K562 (cell line): ENCODE data around the gene CNPPD1. TPM values are rescaled to one million over a fixed set of nuclear protein-coding genes. Genes with fewer than 3 reads are reported as not detected.

Source experiments
- CBFB ChIP-seq: sonication (generic); formaldehyde crosslinking; IDR thresholded peaks from 2 replicates; pipeline ENCODE4 v1.4.0; 2020; ENCODE audit warnings: mild to moderate bottlenecking, missing genetic modification reagents
- CREB3L1 ChIP-seq: fragments of 450-650 bp; IDR thresholded peaks from 2 replicates; pipeline ENCODE4 v1.6.1; 2014; ENCODE audit warnings: low read depth, mild to moderate bottlenecking, moderate library complexity, borderline replicate concordance
- ERF ChIP-seq: fragments of 450-650 bp; formaldehyde crosslinking; IDR thresholded peaks from 2 replicates; pipeline ENCODE4 v1.4.0; 2020; ENCODE audit warnings: mild to moderate bottlenecking, mixed read lengths
- FOXJ2 ChIP-seq: fragments of 200-800 bp; sonication (Bioruptor generic); IDR thresholded peaks from 2 replicates; pipeline ENCODE4 v1.6.1; 2016; ENCODE audit warnings: missing genetic modification characterization, missing compliant biosample characterization
- HCFC1 ChIP-seq: IDR thresholded peaks from 2 replicates; pipeline ENCODE4 v1.6.1; 2012; ENCODE audit warnings: low read depth, low read length, improper control_type of control experiment
- MAZ ChIP-seq, 2 experiments: fragments of 450-650 bp in 1 of 2; sonication (generic) in 1 of 2; formaldehyde crosslinking; IDR thresholded peaks in 1 of 2; conservative IDR thresholded peaks in 1 of 2; 2 replicates each; pipeline versions ENCODE4 v1.4.0 to v1.5.0; 2020; ENCODE audit warnings: mild to moderate bottlenecking in 1 of 2, missing genetic modification reagents in 1 of 2
- MNT ChIP-seq, 2 experiments: fragments of 450-650 bp; conservative IDR thresholded peaks; 2 replicates each; pipeline ENCODE4 v1.6.1; 2017; ENCODE audit warnings: mild to moderate bottlenecking in 2 of 2, moderate library complexity in 2 of 2
- NCOR1 ChIP-seq: fragments of 450-650 bp; IDR thresholded peaks from 2 replicates; pipeline ENCODE4 v1.6.1; 2016; ENCODE audit warnings: mild to moderate bottlenecking, moderate library complexity
- NFE2 ChIP-seq: IDR thresholded peaks from 2 replicates; pipeline ENCODE4 v1.6.1; 2014; ENCODE audit warnings: antibody characterized with exemption, low read depth
- NRF1 ChIP-seq, 2 experiments: fragments of 450-650 bp; IDR thresholded peaks in 1 of 2; conservative IDR thresholded peaks in 1 of 2; 2 replicates each; pipeline ENCODE4 v1.6.1; 2014; ENCODE audit warnings: mild to moderate bottlenecking in 2 of 2
- POLR2AphosphoS5 ChIP-seq: IDR thresholded peaks from 2 replicates; pipeline ENCODE4 v1.6.1; 2011; ENCODE audit warnings: mild to moderate bottlenecking, low read depth, low read length, moderate library complexity; ENCODE audit not compliant: control insufficient read depth, insufficient read depth
- RBFOX2 ChIP-seq: fragments of 200-400 bp; formaldehyde crosslinking; IDR thresholded peaks from 2 replicates; pipeline ENCODE4 v1.6.1; 2017; ENCODE audit warnings: low read depth, mild to moderate bottlenecking, low read length, moderate library complexity
- TRIM28 ChIP-seq: fragments of 450-650 bp; IDR thresholded peaks from 2 replicates; pipeline ENCODE4 v1.6.1; 2017
- ZSCAN32 ChIP-seq: fragments of 450-650 bp; formaldehyde crosslinking; IDR thresholded peaks from 2 replicates; pipeline ENCODE4 v1.4.0; 2020; ENCODE audit warnings: mild to moderate bottlenecking, moderate library complexity
- polyA plus RNA-seq, 8 experiments: library from polyadenylated mRNA; depleted of rRNA in 4 of 8; stranded (reverse) in 5 of 8; unstranded in 3 of 8; fragments of >200 nt; fragmentation: Nextera tagmentation in 2 of 8; fragmentation: Illumina TruSeq in 1 of 8; extraction: Ambion mirVana in 2 of 8; extraction: Trizol in 1 of 8; gene quantifications; 2 replicates each; pipeline versions ENCODE4 v1.2.1 to v1.2.3, GENCODE V29; 2011 to 2014; ENCODE audit warnings: inconsistent platforms in 1 of 8, missing spikeins in 1 of 8
- total RNA-seq, 7 experiments: library from RNA; depleted of rRNA in 6 of 7; stranded (reverse); fragments of >200 nt in 6 of 7; fragmentation: Illumina TruSeq in 2 of 7; extraction: Trizol in 2 of 7; gene quantifications; 2 replicates each; pipeline versions ENCODE4 v1.2.1 to v1.2.3, GENCODE V29; 2011 to 2021; ENCODE audit warnings: low replicate concordance in 1 of 7
- TF ChIP-seq, protein P1 (sequence below), 2 experiments: IDR thresholded peaks; 2 replicates each; pipeline ENCODE4 v1.6.1; 2011; ENCODE audit warnings: borderline replicate concordance in 1 of 2, control low read depth in 1 of 2, low read depth in 1 of 2, low read length in 1 of 2, mild to moderate bottlenecking in 1 of 2, mixed read lengths in 1 of 2, moderate library complexity in 1 of 2; ENCODE audit not compliant: insufficient read depth in 1 of 2, insufficient read length in 1 of 2, poor library complexity in 1 of 2, severe bottlenecking in 1 of 2; ENCODE audit errors: extremely low read depth in 1 of 2

CNPPD1 gene
- total and polyA plus RNA-seq, 9 of the 15 experiments (the other 6 are each of a cell fraction or from before 2014, with no cell fraction given), result 9.9 to 53.5 (median 27.0) TPM

- TF ChIP-seq MNT (conservative IDR thresholded peaks at IDR 0.05) (peak; percentile 66 to 86), FOXJ2 (tag) (0 out of 2 replicates have a peak, but pooled peaks have one; percentile 65), NRF1 (conservative IDR thresholded peaks at IDR 0.05 in 1 of 2, IDR thresholded peaks at IDR 0.05 in 1 of 2) (peak; percentile 96), NFE2 (peak; percentile 34; the same call in 1 of the 2 replicates), RBFOX2 (peak; percentile 89), HCFC1 (peak; percentile 41), ZSCAN32 (CRISPR knock-in tag) (no peak), TRIM28 (peak; percentile 50; the same call in 1 of the 2 replicates), MAZ (CRISPR knock-in tag; conservative IDR thresholded peaks at IDR 0.05 in 1 of 2, IDR thresholded peaks at IDR 0.05 in 1 of 2) (peak; percentile 30 to 87; a peak in 2 of 4 replicates), POLR2AphosphoS5 (peak; percentile 72), CREB3L1 (no peak), ERF (CRISPR knock-in tag) (0 out of 2 replicates have a peak, but pooled peaks have one; percentile 33), NCOR1 (peak; percentile 36), CBFB (CRISPR knock-in tag) (no peak)
- TF ChIP-seq, protein P1, sequence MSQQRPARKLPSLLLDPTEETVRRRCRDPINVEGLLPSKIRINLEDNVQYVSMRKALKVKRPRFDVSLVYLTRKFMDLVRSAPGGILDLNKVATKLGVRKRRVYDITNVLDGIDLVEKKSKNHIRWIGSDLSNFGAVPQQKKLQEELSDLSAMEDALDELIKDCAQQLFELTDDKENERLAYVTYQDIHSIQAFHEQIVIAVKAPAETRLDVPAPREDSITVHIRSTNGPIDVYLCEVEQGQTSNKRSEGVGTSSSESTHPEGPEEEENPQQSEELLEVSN (IDR thresholded peaks at IDR 0.05; ENCODE audit: borderline replicate concordance in 1 of 2, extremely low read depth in 1 of 2, insufficient read depth in 1 of 2, insufficient read length in 1 of 2, low read depth in 1 of 2, low read length in 1 of 2, poor library complexity in 1 of 2, severe bottlenecking in 1 of 2), result peak; percentile 38 to 67
These were observed 1.0 kb upstream of the CNPPD1 start, which contains the start of gene RETREG2 (continued) for GRCh38 chr2:219177552-219178376.
